GM21390 (cell line): Measurements from ENCODE around the gene MRGPRF.
"Not testable (repeated sequence)": the region's sequence is repeated elsewhere in the genome, so short reads cannot be mapped to it uniquely, and the experiment has no call there.

Source experiments
- ATAC-seq: cut with Tn5 transposase; IDR thresholded peaks from one replicate; pipeline ENCODE4 v1.9.1; 2021; ENCODE audit not compliant: unreplicated experiment

The MRGPRF gene

DNA sequence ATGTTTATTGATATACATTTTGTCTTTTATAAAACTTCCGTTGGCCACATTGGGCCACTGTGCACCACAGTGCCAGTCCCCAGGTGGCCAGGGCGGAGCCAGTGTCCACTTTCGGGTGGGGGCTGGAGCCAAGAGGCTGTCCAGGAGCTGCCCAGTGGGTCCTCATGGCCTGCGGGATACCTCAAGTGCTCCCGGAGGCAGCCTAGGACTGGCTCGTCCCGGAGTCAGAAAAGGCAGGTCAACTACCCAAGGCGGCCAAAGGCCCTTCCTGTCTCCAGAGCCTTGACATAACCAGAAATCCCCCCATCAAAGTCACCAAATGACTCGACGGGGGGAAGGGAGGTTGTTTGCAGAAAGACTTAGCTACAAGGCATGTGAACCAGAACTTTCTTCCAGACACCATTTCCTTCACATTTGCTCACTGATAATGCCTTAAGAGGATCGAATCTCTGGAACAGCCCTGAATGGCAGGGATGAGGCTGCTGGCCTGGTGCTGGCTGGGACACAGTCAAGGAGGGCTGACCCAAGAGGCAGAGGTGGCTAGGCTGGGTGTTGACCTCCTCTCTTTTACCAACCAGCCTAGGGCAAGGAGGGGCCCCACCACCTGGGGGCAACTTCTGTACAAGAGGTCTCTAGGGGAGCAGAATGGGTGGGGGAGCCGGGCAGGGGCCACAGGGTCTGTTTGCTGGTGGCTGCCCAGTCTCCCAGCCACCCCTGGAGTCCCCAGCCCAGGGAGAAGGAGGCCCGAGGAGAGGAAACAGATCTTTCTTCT, 8.4 kb downstream of the MRGPRF start:
- ATAC-seq, result no peak

DNA sequence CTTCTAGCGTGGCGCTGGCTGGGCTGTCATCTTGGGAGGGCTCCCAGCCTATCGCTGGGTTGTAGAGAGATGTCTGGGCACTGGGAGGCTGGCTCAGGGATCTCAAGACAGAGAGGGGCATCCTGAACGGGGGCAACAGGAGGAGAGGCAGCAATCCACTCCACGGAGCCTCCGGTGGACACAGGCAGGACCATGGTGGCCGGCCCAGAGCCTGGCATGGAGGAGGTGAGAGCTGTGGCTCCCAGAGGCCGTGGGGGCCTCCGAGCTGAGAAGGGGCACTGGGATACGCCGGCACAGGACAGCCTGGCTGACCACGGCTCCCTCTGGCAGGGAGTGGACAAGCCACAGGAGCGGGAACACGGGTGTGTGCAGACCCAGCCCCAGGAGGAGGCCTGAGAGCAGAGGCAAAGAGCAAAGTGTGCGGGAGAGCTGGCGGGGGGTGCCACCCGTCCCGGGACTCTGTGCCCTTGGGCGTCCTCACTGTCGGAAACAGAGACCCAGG, 9.1 kb downstream of the MRGPRF start:
- ATAC-seq, result no peak

DNA sequence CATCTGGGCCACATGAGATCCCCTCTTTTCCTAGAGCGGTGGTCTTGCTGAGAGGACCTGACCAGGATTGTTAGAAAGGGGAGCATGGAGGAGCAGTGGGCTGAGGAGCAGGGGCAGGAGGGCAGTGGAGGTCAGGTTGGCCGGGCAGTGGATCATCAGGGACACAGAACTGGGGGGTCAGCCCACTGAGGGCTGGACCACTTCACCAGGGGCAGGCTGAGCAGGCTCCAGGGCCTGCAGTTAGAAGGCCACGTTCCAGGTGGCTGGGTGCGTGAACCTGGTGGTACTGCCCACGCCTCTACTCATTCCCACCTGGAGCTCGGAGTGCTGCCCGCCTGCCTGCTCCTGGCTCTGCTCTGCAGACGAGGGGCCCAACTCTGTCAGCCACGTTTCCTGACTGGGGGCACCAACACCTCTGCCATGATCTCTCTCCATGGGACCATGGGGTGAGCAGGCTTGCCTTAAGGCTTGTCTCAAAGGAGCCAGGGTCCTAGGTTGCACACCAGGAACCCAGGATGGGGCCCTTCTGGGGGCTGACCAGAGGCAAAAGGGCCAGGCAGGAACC, 9.7 kb downstream of the MRGPRF start:
- no peak for ATAC-seq

DNA sequence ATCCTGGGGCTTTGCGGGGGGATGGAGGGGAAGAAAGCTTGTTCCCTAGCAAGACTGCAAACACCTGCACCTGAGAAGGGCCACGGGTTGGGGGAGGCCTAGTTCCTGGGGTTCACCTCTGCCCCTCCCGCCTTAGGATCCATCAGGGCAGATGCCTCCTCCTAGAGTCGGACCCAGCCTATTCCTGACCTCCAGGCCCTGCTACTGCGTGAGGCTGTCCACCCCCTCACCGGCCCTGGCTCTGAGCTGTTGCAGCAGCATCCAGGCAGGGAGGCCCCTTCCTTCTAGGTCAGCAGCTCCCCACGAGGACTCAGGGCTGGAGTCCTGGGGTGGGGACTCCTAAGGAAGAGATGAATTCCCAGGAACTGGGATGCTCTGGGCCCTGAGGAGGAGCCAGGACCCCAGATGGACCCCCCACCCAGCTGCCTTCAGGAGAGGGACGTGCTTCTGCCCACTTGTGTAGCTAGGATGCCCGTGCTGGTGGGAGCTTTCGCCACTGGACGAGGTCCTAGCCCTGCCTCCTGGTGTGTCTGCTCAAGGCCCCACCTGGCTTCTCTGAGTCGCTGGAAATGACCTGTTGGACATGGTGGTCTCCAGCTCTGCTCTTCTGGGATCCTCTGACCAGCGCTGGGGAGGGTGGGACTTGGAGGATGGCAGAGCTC, 10.3 kb downstream of the MRGPRF start:
- no peak for ATAC-seq

DNA sequence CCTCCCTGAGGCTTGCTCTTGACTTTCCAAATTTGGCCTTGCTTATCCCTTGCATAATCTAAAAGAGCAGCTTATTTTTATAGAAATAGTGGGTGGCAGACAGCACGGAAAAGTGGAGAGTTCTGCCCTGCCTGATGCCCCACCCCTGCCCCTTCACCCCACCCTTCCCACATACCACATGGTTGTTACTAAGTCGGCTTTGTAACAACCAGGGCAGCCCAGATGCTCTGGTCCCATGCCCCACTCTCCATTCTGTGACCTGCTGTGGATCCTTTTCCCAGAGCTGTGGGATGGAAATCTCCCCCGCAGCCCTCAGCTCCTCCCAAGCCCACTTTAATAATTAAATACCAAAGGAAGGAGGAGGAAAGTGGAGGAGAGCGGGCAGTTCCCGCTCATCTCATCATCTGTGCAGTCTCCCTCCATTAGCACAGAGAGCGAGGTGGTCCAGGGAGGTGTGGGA, 10.9 kb downstream of the MRGPRF start:
- no peak for ATAC-seq

DNA sequence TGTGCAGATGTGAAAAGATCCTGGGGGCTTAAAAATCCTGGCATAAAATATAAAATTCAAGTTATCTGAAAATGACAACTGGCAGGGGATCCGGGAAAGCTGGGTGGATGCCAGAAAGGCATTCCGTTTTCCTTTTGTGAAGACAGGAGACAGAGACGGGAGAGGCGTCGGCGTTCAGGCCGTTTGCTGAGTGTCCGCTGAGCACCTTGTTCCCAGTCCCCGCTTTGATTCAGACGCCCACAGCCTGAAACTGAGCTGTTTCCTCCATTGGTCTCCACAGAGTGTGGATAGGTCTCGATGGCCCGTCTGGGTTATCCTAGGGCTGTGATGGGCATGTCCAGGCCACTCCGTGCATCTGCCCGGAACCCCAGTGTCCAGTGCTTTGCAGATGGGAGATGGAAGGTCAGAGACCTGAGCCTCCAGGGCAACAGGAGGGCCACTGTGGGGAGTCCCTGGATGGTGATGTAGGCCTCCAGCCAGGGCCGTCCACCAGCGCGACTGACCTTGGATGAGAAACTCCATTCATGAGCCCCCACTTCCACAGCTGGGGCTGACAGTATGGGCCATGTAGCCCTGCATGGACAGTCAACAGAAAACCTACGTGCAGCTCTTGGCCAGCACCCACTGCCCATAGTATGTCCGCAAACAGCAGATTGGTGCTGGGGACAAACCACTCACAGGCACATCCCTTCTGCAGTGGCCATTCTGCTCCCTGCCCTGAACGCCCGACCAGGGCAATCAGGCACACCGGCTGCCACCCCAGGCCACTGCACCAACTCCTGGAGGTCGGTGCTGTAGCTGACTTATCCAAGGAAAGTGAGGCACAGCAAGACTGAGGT, 11.6 kb downstream of the MRGPRF start:
- no peak for ATAC-seq

DNA sequence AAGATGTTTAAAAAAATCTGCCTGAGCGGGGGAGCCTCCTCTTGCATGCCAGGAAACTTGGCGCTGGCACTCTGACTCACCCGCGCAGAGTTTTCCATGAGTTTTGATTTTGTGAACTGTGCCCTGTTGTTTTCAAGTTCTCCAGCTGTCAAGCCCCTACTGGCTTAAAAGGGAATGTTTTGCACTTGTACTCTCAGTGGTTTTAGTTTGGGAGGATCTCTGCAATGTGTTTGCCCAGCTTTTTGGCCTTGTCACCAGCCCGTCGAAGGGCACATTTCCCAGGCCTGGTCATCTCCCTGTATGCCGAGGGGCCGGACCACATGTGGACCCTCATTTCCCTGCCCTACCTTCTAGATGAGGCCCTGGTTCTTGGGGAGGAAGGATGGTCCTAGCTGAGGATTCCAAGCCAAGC, 12.2 kb downstream of the MRGPRF start:
- no peak for ATAC-seq

DNA sequence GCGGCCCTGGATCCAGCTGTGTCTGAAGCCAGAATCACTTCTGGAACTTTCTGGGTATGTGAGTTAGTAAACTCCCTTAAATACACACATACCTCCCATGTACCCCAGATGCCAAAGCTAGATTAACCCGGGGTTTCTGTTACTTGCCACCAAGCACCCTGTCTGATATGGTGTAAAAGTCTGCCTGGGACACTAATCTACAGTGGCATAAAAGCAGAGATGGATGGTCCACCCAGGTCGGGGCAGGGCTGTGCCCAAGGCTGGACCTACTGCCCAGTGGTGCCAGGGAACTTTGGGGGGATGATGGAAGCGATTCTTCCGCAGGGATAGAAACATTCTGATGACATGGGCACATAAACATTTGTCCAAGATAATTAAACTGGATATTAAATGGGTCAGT, 12.7 kb downstream of the MRGPRF start:
- no peak for ATAC-seq

DNA sequence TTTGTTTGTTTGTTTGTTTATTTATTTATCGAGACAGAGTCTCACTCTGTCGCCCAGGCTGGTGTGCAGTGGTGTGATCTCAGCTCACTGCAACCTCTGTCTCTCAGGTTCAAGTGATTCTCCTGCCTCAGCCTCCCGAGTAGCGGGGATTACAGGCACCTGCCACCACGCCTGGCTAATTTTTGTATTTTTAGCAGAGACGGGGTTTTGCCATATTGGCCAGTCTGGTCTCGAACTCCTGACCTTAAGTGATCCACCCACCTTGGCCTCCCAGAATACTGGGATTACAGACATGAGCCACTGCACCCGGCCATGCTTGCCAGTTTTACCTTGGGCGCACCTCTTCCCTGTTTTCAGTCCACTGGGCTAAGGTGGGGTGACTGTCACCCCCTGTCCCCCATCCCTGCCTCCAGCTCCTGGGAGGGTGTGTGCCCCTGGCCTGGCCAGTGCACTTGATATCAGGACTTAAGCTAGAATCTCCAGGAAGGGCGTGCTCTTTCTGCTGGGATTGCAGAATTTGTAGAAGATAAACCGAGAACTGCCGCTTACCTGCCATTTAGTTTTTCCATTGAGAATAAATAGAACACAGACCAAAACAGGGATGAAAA, 13.2 kb downstream of the MRGPRF start:
- not testable (repeated sequence) for ATAC-seq

DNA sequence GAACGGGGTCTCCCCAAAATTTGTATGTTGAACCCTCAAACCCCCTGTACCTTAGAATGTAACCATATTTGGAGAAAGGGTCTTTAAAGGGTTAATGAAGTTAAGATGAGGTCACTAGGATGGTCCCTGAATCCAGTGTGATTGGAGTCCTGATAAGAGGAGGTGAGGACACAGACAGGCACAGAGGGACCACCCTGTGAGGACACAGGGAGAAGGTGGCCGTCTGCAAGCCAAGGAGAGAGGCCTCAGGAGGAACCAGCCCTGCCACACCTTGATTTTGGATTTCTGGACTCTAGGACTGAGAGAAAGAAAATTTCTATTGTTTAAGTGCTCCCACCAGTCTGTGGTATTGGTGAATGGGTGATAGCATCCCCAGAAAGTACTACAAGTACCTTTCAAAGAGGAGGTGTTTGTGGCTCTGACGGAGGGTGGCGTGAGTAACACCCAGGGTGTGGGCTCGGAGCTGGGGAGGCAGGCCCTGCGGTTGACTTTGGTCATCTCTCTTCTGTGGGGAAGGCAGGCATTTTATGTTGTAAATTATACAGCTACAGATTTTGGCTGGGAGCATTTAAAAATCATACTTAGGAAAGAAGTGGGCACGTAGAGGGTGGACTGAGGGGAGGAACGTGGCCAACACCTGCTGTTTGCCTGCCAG, 13.8 kb downstream of the MRGPRF start:
- no peak for ATAC-seq

DNA sequence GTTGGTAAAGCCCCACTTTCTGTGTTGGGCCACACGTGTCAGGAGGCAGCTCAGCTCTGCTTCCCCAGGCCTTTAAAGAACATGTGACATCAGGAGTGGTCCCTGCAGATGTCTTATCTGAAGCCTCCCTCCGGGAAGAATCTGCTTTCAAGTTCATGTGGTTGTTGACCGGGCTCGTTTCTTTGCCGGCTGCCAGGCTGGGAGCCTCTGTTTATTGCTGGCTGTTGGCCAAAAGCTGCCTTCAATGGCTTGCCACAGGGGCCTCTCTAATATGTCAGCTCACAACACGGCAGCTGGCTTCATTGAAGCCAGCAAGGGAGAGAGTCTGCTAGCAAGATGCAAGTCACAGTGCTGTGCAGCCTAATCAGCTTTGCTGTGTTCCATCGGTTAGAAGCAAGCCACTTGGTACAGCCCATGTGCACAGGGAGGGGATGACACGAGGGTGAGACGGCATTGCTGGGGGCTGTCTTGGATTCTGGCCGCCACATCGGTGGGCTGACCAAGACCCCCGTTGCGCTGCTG, 14.6 kb downstream of the MRGPRF start:
- ATAC-seq, result no peak

DNA sequence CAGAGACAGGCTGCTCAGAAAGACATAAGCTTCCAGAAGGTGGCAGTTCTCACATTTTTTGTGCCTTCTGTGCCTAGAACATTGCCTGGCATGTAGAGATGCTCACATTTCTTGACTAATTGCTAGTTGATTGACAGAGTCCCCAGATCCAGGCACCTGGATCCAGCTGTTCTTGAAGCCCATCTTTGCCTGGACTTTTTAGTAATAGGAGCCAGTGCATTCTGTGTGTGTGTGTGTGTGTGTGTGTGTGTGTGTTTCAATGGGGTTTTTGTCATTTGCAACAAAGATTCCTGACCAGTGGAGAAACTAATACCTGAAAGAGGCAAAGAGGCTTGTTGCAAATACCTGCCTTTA, 15.1 kb downstream of the MRGPRF start:
- no peak for ATAC-seq

DNA sequence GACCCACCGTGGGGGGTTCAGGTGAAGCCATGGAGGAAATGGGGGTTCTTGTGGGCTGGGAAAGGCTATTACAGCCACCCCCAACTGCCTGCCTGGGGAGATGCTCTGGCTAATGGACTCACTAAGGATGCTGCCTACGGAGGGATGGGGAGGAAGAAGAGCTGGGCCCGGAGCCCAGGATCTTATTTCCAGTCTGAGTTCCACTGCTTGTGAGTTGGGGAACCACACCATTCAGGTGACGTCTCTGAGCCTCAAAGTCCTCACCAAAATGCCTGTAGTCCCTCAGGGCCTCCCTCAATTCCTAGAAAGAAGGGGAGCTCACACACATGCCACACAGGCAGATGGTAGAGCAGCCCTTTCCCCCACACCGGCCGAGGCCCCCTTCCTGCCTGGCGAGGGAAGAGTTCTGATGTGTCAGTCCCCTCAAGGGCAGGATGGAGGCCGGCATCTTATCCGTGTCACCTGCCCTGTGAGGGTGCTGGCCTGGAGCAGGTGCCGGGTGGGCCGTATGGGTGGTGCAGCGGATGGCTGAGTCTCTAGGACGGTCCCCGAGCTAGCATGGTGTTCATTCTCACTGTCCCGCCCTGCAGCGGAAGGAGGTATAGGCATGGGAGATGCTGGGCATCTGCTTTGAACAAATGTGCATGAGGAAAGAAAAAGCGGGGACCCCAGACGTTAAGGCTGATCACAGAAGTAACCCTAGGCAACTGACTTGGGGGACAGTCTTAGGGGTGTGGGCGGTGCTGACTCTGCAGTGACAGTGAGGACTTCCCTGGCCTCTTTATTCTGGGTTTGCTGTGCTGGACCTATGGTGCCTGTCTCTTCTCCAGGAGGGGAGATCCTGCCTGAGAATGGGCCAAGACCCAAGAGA, 15.7 kb downstream of the MRGPRF start:
- no peak for ATAC-seq

DNA sequence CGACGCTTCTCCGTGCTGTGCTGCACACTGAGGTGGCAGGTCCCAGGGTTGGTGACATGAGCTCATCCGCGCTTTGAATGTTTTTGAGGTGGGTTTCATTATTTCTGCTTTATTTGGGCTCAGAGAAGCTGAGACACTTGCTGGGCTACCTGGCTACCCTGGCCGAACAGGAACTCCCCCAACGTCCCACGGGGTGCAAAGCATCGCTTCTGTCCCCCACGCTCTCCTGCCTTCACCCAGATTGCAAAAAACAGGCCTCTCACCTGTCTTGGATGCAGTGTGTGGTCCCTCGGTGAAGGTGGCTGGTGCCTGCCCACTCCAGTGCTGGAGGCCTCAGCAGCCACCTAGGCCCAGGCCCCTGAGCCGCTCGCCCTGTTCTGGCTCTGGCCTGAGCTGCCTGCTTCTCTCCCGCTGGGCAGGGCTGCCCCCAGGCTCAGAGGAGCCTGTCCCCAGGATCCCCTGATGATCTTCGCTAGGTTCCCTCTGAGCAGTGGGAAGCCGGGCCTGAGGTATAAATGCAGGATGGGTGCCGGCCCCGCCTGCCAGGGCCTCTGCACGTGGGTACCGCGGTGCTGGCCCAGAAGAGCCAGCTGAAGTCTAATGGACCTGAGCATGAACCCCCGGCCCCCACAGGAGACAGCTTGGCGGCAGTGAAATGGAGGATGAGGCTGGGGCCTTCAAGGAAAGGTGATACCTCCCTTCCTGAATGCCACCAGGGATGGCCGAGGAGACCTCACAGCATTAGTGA, 16.5 kb downstream of the MRGPRF start:
- no peak for ATAC-seq

DNA sequence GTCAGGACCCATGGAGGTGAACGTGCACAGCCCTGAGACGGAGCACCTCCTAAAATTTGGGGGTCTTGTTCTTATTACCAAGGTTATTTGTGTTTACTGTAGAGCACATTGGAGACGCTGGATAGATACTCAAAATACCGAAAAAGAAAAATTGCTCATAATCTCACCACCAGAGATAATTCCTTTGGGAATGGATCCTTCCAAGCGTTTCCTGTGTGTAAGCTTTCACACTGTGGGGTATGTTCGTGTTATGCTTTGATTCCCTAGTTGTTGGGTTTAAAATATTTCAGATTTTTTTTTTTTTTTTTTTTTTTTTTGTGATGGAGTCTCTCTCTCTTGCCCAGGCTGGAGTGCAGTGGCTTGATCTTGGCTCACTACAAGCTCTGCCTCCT, 18.2 kb downstream of the MRGPRF start:
- ATAC-seq, result no peak

DNA sequence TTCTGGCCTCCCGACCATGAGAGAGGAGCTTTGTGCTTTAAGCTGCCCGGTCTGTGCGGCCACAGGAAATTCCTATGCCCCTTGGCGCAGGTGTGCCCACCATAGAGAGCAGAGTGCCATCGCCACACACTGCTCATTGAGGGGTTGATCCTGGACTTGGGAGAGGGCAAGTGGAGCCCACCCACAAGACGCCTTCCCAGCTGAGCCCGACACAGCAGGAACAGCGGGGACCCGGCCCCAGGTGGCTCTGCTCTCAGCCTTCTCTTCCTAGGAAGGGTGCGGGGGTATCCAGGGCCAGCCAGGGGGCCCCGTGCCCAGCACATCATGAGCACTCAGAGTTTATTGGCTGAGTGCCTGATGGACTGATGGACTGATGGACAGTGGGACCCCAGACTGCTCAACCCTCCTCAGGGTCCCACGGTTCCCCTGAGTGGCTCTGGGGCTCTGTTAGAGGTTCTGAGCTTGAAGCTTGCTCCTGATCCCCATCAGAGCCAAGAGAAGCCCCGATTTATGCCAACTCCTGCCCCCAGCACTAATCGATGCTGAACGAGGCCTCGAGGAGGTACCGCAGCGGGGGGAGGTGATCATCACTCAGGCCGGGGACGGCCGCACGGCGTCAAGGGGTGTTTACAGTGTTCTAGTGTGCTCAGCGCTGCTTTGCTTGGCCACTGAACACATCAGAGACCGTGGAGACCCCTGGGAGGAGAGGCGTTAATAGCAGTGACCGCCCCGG, 18.7 kb downstream of the MRGPRF start:
- no peak for ATAC-seq

DNA sequence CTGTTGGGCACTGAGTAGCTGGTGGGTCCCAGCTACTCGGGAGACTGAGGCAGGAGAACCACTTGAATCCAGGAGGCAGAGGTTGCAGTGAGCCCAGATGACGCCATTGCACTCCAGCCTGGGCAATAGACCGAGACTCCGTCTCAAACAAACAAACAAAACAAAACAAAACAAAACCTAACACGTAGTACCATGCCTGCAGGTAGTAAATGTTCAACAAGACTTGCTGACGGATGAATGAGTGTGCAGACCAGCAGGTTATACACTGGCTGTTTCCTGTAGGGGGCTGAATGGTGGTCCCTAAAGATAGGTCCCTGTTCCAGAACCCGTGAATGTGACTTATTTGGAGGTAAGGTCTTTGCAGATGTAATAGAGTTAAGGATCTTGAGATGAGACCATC, 19.5 kb downstream of the MRGPRF start:
- no peak for ATAC-seq

DNA sequence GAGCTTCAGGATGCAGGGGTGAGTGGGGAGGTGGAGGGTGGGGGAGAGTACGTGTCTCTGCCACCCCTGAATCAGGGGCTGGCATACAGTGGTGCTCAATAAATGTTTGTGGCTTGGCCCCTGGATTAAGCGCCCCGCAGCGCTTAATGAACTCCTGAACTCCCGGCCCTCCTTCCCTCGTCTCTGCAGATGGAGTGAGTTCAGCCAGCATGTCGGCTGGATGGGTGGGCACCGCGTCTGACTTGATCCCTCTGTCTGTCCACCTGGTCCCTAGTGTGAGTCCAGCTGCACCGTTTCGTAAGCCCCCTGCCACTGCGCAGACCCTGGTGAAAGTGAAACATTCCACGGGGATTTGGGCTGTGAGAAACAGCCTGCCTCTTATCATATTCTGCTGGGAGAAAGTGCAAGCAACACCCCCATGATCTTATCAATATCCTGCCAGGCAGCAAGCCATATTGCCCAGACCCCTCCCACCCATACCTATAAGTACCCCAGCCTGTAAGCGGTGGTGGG, 20.2 kb downstream of the MRGPRF start:
- no peak for ATAC-seq
